Loucy (cell line): ENCODE measurements around the gene CADM1.

Experiments
- EZH2phosphoT487 ChIP-seq: fragments of 200-600 bp; IDR thresholded peaks from 2 replicates; pipeline ENCODE4 v1.6.1; 2018; ENCODE audit warnings: antibody characterized with exemption, mild to moderate bottlenecking, moderate library complexity, borderline replicate concordance
- TF ChIP-seq, protein P1 (sequence below): fragments of 200-600 bp; sonication (generic); conservative IDR thresholded peaks from 2 replicates; pipeline ENCODE4 v1.5.1; 2014; ENCODE audit warnings: mild to moderate bottlenecking, antibody characterized with exemption, low read length

DNA sequence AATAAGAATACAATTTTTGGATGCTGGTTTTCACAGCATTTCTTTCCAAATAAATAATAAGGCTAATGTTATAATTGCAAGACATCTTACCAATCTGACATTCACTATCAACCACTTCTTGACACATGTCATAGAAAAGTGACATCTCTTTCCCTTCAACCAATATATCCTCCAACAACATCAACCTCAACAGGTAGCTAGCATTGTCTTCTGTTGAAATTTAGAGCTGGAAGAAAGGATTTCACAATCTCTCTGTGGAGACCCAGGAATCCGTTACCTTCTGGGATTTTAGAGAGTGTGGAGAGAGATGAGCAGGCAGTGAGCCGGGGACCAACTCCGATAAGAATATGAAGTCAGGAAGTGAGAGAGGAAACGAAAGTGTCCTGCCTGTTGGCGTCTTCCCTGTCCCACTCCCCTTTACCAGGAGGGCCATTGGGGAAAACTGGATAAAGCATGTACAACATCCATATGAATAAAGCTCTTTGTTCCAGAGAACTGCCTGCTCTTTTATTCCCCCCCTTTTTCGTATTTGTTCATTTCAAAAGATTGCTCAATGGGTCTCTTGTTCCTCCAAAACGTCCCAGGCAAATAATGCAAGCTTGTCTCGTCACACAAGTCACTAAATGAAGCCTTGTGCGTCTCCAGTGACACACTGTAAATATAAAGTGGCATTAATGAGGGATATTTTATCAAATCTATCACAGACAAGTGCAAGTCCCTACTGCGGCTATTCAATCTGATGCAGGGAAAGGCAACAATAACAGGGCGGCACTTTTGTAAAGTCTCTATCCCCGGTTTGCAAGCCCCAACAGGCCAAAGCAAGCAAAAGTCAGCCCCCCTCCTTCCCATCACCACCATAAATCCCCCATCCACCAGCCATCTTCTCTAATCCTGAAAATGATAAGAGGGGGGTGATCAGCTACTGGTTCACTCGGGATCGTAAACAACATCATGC, 3.4 kb downstream of the CADM1 start:
- TF ChIP-seq, protein P1, sequence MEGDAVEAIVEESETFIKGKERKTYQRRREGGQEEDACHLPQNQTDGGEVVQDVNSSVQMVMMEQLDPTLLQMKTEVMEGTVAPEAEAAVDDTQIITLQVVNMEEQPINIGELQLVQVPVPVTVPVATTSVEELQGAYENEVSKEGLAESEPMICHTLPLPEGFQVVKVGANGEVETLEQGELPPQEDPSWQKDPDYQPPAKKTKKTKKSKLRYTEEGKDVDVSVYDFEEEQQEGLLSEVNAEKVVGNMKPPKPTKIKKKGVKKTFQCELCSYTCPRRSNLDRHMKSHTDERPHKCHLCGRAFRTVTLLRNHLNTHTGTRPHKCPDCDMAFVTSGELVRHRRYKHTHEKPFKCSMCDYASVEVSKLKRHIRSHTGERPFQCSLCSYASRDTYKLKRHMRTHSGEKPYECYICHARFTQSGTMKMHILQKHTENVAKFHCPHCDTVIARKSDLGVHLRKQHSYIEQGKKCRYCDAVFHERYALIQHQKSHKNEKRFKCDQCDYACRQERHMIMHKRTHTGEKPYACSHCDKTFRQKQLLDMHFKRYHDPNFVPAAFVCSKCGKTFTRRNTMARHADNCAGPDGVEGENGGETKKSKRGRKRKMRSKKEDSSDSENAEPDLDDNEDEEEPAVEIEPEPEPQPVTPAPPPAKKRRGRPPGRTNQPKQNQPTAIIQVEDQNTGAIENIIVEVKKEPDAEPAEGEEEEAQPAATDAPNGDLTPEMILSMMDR: no peak
- TF ChIP-seq EZH2phosphoT487: no peak
